ENCODE measurements around the gene HBQ1.
"Not testable (repeated sequence)": the region's sequence is repeated elsewhere in the genome, so short reads cannot be mapped to it uniquely, and the experiment has no call there.

HBQ1 gene

DNA sequence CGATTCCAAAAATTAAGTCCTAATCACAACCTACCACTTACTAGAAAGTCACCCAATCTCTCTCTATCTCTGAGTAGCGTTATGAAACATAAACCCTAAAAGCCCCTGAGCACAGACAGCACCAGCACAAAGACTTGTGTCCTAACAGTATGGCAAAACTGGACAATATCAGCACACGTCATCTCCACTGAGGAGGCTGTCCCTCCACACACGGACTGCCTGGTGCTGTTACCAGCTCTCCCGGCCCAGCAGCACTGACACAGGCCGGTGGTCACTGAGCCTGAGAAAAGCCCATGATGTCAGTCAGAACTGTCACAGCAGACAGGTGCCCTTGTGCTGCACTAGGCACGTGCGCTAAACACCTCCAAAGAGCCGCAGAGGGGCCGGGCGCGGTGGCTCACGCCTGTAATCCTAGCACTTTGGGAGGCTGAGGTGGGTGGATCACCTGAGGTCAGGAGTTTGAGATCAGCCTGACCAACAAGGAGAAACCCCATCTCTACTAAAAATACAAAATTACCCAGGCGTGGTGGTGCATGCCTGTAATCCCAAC, 31.4 kb downstream of the HBQ1 start:
- DNase-seq (ENCODE audit: low spot score), result not testable (repeated sequence)

GRCh38 chr16:212999-213398, 32.7 kb downstream of the HBQ1 start:
- peak; percentile 33 for DNase-seq (ENCODE audit: low spot score)

- no peak for DNase-seq (ENCODE audit: low spot score)
Observed at GRCh38 chr16:220021-220420, 39.8 kb downstream of the HBQ1 start.

DNA sequence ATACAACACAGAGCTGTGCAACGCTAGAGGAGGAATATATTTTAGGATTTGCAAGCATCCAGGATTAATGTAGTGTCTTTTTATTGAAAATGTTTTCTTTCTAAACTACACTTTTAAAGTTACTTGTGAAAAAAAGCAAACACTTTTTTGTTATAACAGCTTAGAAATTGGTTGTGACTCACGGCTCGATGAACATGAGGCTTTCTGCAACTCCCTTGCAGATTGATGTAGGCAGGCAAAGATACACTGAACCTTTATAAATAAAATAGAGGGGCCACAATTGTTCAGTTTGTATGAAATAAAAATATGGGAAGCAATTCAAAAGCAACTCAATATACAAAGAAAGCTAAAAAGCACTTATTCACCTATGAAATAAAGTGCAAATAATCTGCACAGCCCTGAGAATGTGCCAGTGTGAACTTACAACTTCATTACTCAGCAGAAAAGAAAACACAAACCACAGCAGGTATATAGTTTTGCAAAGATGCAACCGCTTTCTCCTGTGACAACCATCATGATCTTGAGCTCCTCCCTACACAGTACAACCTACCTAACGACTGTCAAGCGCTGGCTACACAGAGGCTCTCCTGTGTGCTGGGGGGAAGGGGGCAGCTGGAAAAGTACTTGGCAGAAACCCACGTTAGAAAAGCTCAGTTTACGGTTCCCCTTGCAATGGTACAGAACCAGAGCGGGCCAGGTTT, 48.0 kb downstream of the HBQ1 start:
- peak; percentile 33 for DNase-seq (ENCODE audit: low spot score)

DNA sequence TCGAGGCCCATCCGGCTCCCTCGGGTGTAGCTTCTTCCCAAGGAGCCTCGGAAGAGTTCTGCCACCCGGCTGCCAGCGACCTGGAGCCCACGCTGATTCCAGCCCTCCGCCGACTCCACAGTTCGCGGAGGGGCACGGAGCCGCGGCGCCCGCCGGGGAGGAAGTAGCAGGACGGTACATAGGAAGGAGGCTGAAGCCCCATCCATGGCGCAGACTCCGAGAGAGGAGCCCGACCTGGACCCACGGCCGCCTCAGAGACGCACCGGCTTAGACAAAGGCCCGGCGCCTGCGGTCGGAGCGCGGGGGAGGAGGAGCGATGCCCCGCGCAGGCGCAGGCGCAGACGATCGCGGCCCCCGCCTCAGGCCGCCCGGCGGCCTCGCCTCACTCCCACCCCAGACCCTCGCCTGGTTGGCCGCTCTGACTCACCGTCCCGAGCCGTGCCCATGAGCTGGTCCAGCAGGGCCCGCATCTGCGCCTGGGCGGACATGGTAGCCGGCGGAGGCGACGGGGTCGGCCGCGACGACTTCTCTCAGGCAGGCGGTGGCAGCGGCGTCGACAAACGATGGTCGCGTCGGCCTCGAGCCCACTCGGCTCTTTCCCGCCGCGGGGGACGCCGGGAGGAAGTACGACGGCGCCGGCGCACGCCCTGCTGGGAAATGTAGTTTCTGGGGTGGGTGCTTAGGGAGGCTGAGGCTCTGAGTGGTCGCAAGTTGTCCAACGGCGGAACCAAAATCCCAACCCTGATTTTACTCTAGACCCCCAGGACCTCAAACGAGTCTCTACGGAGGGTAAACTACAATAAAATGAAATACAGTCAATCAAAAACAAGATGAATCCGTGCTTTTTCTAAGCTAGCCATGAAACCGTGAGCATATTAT, 48.8 kb downstream of the HBQ1 start, which contains the start of gene LUC7L:
TSS of gene LUC7L (minus strand) at position 598 of the 879 bp plus-strand sequence. CDS start at position 488, 110 bp downstream.
- peak; percentile 86 for DNase-seq (ENCODE audit: low spot score)

GRCh38 chr16:229731-230281, 49.5 kb downstream of the HBQ1 start:
- DNase-seq (ENCODE audit: low spot score), result no peak

GRCh38 chr16:230351-230750, 50.1 kb downstream of the HBQ1 start:
- DNase-seq (ENCODE audit: low spot score), result not testable (repeated sequence)
